ENCODE data around the gene IGSF9.

Gene IGSF9

GRCh38 chr1:159895286-159895685, 50.1 kb downstream of the IGSF9 start:
- no peak for DNase-seq

- DNase-seq: peak; percentile 60
Observed at GRCh38 chr1:159892944-159893343, 52.5 kb downstream of the IGSF9 start.

GRCh38 chr1:159891275-159892157, 53.9 kb downstream of the IGSF9 start:
- peak; percentile 89 for DNase-seq

- DNase-seq: no peak
Observed at GRCh38 chr1:159890390-159890789, 55.0 kb downstream of the IGSF9 start.

GRCh38 chr1:159889821-159890252, 55.6 kb downstream of the IGSF9 start:
- peak; percentile 87 for DNase-seq

- DNase-seq: no peak
Observed at GRCh38 chr1:159889202-159889601, 56.2 kb downstream of the IGSF9 start.

- no peak for DNase-seq
Observed at GRCh38 chr1:159884296-159884695, 61.1 kb downstream of the IGSF9 start.

GRCh38 chr1:159883134-159883533, 62.3 kb downstream of the IGSF9 start:
- DNase-seq: no peak

GRCh38 chr1:159882527-159882862, 62.9 kb downstream of the IGSF9 start:
- DNase-seq: no peak

- DNase-seq: no peak
Observed at GRCh38 chr1:159881622-159882526, 63.5 kb downstream of the IGSF9 start.

GRCh38 chr1:159880430-159880829, 65.0 kb downstream of the IGSF9 start:
- no peak for DNase-seq

GRCh38 chr1:159879977-159880376, 65.4 kb downstream of the IGSF9 start:
- DNase-seq: no peak

GRCh38 chr1:159879136-159879535, 66.3 kb downstream of the IGSF9 start:
- DNase-seq: no peak

GRCh38 chr1:159877695-159878444, 67.5 kb downstream of the IGSF9 start:
- DNase-seq: no peak

Measured in islet precursor cell (in vitro differentiated cells).